GM12878 (cell line): ENCODE data around the gene SUMF1.

Source experiments
- CTCF ChIP-seq, 3 experiments: IDR thresholded peaks in 2 of 3; conservative IDR thresholded peaks in 1 of 3; 2 replicates each; pipeline ENCODE4 v1.5.1; 2011; ENCODE audit warnings: low read depth in 3 of 3, low read length in 3 of 3, mild to moderate bottlenecking in 3 of 3, control low read depth in 2 of 3, moderate library complexity in 2 of 3, inconsistent platforms in 1 of 3, mixed read lengths in 1 of 3; ENCODE audit not compliant: control insufficient read depth in 2 of 3, insufficient read depth in 1 of 3; ENCODE audit errors: extremely low read depth in 1 of 3
- EP300 ChIP-seq, 2 experiments: fragments of 150-350 bp in 1 of 2; IDR thresholded peaks; 2 replicates each; pipeline ENCODE4 v1.6.1; 2011 to 2012; ENCODE audit warnings: low read depth in 2 of 2, low read length in 2 of 2, borderline replicate concordance in 1 of 2, improper control_type of control experiment in 1 of 2, inconsistent platforms in 1 of 2; ENCODE audit not compliant: control insufficient read depth in 1 of 2
- KDM1A ChIP-seq: fragments of 200-600 bp; sonication (generic); IDR thresholded peaks from 2 replicates; pipeline ENCODE4 v1.6.1; 2016; ENCODE audit warnings: borderline replicate concordance
- SIN3A ChIP-seq: IDR thresholded peaks from 2 replicates; pipeline ENCODE4 v1.6.1; 2012; ENCODE audit warnings: low read depth, low read length, improper control_type of control experiment

DNA sequence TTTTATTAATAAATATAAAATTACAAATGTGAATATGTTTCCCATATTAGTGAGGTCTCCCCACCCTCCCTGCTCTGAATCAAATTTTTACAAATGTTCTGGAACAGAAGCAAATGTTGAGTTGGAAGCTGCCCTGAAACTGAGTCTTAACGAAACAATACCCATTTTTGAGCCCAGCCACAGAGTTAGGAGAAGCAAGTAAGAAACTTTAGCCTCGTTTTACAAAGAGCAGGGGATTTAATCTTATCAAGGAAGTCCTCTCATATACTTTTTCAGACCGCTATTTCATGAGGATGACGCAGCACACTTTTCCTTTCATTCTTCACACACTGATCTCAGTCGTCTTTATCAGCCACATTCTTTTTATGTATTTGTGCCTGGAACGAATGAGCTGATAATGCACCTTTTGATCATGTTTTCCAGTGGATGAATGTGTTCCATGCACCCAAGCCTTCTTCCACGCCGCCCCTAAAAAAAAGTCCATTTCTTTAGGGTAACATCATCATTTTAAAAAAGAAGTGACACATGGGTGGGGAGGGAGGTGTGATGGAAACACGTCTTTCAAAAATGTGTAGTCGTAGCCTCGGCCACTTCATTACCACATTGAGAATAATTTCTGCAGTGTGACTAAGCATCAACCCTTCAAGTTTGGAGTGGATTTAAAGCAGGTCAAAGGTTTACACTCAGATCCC is 115.8 kb downstream of the SUMF1 start:
- TF ChIP-seq SIN3A = no peak
- no peak for TF ChIP-seq KDM1A
- TF ChIP-seq EP300 (IDR thresholded peaks at IDR 0.05; ENCODE audit: borderline replicate concordance in 1 of 2, control insufficient read depth in 1 of 2, low read depth in 2 of 2, low read length in 2 of 2) = no peak
- TF ChIP-seq CTCF (IDR thresholded peaks at IDR 0.05 in 2 of 3, conservative IDR thresholded peaks at IDR 0.05 in 1 of 3; ENCODE audit: control insufficient read depth in 2 of 3, extremely low read depth in 1 of 3, insufficient read depth in 1 of 3, low read depth in 3 of 3, low read length in 3 of 3) = no peak
